GM19238 (cell line): ENCODE results near the gene STOX2.
"Not testable (repeated sequence)": the region's sequence is repeated elsewhere in the genome, so short reads cannot be mapped to it uniquely, and the experiment has no call there.

Source experiments
- DNase-seq: peaks from one replicate; pipeline ENCODE4 v3.0.0; 2011; ENCODE audit warnings: low spot score; ENCODE audit not compliant: insufficient read length

The STOX2 gene

DNA sequence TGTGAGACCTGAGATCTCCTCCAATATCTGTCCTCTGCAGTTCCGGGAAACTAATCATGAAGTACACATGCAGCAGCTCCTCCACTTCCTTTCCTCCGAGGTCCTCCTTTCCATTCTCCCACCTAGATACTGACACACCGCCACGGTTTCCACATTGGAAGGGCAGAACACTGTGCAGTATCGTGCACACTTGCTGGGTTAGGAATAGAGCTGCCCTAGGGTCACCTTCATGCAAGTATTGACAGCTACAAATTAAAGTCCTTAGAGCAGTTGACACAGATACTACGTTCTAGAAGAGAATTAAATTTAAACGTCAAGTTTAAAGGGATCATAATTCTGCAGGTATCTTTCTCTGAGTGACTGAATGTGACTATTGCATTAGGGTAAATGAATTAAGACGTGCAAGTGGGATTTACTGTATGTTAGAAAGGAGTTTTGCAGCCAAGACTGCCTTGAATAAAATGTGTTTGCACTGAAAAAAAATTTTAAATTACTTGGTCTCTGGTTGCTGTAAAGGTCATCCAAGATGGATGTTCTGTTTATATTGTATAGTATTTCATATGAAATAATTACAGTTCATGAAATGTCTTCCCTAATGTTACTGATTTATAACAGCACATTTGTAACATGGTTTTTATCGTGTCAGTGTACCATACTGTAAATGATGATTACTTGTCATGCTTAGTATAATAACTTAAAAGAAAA lies 117.7 kb downstream of the STOX2 start:
- DNase-seq, result no peak

DNA sequence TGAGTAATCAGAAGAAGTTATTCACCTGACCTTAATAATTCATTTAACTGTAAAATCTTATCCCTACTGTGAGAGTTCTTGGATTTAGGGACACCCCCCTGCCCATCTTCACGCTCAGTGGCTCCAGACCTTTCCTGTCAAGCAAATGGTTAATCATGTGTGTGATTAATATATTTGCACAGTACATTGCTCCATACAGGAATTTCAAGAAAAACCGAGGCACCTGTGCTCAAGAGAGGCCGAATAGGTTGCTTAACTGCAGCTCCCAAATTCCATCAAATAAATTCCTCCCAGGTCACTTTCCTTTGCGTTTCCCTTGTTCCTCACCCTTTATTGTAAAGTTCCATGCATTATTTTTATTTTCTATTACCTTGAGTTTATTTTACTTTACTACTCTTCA lies 119.5 kb downstream of the STOX2 start:
- DNase-seq, result no peak

DNA sequence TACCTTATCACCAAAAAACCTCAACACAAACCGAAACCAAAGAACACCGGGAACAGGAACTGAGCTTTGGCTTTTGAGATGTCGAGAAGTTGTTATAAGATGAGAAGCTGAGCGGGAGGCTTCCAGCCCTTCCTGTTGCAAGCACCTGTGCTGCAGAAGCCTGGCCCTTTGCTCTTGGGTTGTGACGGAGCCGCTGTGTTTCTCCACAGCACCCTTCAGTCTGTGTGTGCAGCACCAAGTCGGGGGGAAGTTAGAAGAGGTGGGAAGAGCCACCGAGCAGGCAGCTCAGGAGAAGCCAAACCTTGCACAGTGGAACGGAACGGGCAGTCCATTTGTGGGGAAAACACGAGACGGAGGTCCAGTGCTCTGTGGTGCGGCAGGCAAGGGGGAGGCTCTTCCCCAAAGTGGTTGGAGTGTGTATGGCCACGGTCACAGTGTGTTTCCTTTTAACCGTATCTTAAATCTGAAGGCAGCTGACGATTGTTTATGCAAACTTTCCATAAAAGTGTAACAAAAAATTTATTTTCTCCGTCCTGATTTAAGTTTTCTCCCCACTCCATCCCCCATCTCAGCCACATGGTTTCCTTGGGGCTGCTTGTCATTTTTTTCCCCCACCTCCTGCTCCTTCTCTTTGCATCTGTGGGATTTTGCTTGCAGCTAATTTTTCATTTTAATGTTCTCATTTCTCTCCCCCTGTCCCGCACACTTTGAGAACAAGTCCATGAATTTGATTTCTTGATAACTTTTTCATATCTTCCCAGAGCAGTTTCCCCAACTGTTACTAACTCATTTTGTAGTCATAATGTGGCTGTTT lies 123.7 kb downstream of the STOX2 start:
- DNase-seq, result no peak

DNA sequence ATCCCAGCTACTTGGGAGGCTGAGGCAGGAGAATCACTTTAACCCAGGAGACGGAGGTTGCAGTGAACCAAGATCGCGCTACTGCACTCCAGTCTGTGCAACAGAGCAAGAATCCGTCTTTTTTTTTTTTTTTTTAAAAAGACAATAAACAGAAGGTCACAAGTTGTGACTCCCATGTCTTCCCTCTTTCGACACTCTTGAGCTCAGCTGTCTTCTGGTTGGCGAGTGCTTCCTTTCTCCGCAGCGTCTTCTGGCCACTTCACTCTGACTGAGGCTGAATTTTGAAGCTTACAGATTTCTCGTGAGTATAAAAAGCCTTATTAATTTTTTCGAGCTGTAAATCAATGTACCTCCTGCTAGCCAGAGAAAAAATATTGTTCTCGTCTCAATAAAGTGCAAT lies 124.9 kb downstream of the STOX2 start:
- no peak for DNase-seq

DNA sequence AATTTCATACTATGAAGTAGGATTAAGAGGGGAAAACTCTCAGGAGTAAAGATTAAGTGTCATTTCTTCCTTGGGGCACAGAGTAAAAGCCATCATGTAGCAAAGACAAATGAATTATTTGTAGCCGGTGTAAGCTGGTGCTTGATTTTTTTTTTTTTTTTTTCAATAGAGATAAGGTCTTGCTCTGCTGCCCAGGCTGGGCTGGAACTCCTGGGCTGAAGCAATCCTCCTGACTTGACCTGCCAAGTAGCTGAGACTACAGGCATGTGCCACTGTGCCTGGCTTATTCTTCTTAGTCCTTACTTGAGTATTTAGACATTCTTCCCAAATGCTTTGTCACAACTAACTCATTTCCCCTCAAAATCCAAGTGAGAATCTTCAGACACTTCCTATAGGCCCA lies 125.7 kb downstream of the STOX2 start:
- DNase-seq, result no peak

DNA sequence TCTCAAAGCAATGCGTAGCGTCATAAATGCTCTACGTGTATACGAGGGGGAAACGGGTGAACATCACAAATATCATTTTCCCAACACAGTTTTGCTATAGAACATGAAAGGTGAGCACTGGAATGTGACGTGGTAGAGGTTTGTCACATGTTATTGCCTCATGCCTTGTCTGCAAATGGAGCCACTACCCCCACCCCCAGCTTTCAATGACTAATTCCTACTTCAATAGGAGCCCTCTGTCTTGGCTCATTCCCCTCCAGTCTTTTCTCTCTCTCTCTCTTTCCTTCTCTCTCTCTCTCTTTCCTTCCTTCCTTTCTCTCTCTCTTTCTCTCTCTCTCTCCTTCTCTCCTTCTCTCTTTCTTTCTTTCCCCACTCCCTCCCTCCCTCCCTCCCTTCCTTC lies 127.0 kb downstream of the STOX2 start:
- no peak for DNase-seq

DNA sequence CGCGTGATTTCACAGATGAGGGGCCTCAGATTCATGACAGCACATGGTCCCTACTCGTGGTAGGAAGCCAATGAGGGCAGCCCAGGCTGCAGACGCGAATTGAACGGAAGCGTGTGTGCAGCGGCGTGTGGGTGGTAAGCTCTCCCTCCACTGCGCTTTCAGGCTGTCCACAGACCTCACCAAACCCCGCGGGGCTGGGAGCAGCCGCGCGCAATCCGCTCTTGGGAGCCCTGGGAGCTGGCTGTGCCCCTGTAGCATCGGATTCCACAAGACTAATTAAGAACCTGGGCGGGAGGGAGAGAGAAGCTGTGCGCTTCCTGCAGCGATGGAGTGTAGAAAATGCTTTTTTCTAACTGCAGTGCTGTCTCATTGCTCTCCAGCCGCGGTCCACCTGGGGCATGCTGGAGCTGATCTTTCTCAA lies 134.9 kb downstream of the STOX2 start:
- DNase-seq, result no peak

DNA sequence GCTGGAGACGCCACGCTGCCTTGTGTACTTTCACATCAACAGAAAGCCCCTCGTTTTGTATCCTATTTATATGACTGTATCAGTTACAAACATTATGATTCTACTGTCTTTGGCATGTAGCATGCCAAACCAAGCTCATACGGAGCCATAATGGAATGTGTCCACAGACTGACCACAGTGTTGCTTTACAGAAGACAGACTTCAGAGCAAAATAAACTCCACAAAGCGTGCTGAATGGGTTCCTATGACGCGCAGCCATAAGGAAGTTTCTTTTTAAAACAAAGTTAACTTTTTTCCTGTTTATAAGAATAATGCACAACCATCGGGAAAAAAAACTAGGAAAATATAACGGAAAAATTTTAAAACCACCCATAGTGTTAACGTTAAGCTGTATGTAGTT lies 136.0 kb downstream of the STOX2 start:
- no peak for DNase-seq

DNA sequence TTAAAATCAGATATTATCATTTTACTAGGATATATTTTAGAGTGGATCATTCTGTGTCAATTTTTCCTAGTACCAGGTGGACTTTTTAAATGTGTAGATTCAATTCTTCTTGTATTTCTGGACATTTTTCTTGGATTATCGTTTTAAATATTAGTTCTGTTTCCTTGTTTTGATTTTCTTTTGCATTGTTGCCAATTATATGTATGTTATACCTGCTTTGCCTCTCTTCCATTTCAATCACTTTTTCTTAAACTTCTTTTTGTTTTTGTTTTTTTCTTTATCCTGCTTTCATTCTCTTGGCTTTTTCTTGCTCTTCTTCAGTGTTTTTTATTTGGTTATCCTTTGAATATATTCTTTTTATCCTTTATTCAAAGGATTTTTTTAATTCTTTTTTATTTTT lies 141.0 kb downstream of the STOX2 start:
- no peak for DNase-seq

DNA sequence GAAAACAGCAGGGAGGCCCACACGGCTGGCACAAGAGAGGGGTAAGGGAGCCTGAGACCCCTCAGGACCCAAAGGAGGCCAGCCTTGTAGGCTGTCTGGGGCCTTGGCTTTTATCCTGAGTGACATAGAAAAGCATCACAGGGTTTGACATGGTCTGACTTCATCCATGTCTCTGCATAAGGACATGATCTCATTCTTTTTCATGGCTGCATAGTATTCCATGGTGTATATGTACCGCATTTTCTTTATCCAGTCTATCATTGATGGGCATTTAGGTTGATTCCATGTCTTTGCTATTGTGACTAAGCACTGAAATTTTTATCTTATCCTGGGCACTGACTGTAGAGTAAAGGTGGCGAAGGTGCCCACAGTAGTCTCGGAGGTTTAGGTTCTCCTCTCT lies 146.2 kb downstream of the STOX2 start:
- DNase-seq, result not testable (repeated sequence)

DNA sequence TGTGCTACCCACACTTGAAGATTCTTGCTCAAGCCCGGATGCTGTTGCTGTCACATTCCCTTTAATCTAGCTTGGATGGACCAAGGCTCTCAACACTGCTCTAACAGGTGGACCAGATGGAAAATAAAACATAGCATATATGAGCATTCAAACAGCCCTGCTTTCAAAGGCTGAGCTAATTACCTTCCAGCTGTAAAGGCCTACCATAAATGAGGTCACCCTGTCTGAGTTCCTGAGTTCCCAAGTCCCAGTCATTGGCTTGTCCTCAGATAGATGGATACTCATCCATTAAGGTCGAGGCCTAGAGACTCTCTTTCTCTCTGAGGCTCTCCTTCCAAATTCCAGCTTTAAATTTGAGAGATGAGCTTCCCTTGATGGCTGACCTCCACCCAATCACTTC lies 147.5 kb downstream of the STOX2 start:
- DNase-seq, result no peak

DNA sequence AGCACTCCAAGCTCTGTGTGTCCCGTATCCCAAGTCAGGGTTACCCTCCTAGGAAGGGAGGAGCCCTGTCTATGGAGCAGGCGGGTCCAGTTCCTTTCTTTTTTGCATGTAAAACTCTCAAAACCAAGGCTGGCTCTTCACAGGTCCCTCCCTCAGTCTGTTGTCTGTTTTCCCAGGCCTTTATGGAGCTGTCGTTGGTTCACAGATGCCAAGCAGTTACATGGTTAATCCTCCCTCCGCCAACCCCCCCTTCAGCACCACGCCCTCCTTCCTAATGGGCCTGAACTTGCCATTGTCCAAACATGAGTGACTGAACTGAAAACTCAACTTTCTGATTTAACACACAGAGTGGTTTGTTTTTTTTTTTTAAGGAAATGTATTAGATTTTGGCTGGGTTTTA lies 148.3 kb downstream of the STOX2 start:
- no peak for DNase-seq

DNA sequence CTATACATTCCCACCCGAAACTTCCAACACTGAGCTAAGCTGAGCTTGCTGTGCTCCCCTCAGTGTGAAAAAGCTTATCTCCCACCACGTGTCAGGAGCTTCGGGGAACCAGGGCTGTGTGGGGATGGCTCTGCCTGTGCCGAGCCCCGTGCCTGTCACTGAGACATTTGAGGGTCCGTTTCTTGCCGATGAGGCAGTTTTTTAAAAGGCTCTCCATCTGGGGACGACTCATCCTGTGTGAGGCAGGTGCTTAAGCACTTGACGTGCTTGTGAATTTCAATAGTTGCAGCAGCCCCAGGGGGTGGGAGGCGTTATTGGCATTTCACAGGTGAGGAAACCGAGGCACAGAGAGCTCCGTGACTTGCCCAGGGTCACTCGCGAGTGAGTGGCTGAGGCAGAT lies 151.8 kb downstream of the STOX2 start:
- no peak for DNase-seq

DNA sequence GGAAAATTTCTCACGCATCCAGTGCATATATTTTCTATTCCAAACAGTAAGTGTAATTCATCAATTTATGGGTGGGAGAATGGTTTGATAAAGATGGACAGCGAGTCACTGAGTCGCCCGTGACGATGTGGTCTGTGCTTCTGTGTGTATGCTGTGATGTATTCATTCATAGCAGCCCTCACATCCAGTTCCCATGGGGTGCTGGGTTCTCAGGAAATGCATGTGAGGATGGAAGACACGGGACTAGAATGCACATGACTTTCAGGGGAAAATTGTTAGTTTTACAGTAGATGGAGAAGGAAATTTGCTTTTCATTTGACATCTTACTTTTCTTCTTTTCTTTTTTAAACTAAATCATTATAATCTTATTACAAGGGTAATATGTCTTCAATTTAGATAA lies 152.9 kb downstream of the STOX2 start:
- no peak for DNase-seq

DNA sequence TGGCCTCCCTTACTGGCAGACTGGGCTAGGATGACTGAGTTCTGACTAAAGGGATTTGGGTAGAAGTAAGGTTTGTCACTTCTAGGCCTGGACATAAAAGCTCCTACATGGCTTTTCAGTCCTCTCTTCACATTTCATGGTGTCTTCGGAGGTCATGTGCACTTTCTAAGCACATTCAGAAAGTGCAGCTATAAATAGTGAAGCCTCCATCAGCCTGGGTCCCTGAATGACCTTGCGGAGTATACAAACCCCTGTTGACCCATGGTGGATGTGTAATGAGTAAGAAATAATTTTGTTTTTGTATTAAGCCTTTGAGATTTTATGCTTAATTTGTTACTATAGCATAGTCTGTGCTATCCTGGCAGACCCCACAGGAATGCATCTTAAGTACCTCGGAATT lies 154.0 kb downstream of the STOX2 start:
- DNase-seq, result no peak

DNA sequence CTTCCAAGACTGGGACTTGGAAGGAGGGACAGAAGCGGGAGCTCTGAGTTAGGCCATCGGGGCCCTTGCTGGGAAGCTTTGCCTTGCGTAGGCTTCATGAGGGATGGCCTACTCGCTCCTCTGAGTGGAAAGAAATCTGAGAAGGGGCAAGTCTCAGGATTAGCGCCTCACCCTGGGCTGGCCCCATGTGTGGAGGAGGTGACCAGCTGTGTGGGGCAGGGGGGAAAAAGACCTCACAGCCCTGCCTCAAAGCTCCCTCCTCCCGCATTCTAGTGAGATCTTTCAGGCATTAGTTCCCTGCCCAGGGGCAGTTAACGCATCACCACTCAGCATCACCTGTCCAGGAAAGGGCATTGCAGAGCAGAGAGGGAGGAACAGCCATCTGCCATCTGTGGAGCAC lies 156.5 kb downstream of the STOX2 start:
- DNase-seq, result no peak

DNA sequence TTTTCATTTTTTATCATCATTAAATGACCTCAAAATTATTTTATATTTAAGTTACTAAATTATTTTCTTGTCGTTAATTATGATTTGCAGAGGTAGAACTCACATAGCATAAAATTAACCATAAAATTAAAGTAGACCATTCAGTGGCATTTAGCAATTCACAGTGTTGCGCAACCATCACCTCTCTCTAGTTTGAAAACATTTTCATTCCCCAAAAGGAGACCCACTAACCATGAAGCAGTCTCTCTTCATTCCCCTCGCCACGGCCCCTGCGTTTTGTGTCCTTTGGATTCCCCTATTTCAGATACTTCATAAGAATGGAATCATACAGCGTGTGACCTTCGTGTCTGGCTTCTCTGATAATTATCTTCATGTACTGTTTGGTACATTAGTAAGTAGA lies 157.7 kb downstream of the STOX2 start:
- DNase-seq, result no peak

DNA sequence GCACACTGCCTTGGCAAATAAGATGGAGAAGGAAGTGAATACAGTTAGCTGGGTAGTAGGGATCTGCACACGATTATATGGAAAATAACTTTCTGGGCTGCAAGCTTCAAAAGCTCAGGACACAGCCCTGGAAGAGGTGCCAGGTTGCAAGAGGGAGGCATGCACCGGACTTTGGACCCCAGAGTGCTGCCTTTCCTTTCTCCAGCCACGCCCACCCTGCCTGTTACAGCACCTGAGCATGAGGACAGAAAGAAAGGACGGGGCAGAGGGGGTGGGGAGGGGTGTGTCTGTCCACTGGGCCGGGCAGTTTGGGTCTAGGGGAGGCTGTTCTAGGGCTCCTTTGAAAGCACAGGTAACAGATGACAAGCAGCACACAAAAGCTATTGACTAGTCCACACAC lies 159.8 kb downstream of the STOX2 start:
- no peak for DNase-seq

DNA sequence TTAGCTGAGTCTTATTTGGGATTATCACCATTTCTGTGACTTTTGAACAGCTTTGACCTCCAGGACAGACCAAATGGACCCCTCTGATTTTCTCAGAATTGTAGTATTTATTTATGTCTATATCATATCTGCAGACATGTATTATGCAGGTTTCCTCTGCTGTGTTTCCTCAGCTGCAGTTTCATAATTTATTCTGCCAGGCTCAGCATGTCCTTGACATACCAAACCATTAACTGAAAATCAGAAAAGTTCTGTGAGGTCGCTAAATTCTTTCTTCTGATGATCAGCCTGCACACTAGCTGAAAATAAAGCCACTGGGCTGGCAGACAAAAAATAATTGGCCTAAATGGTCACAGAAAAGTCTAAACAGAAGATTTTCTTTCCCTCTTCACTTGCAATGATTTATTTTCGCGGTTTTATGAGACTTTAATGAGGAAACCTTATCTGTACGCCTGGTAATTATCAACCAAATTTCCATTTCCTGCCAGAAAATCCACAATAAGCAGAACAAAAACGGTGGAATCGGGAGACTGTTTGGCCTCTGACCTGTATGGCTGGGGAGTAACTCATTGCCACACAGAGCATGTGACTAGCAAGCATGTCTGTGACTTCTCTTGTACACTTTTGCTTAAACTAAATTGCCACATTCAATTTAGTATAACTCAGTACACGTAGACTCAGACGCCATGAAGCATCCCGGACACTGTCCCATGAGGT lies 161.6 kb downstream of the STOX2 start:
- DNase-seq, result no peak

DNA sequence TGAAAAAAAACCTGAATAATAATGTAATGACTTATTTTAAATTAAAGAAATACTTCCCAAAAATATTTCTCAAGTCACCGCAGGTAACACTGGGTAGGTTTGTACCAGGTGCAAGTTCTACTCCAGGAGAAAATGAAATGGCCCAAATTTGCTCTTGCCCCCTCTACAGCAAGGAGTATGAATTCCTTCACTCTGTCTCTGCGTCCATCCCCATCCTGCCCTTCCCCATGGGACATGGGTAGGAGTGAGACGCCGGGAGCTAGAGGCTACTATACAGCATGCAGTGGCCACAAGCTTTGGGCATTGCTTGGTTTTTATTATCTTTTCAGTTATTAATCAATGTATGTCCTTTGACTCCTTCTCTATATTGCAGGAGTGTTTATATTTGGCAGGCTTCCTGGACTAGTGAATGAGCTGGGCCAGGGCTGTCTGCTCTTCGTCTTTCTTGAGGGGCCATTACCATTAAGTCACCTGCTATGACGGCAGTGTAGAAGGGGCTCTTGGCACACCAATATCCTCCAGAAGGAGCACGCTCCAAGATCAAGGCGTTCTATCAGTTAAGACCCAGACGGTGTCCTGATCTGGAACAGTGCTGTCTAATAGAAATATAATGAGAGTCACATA lies 162.9 kb downstream of the STOX2 start:
- DNase-seq, result no peak
